ENCODE results near the gene GRK3.

Gene GRK3

GRCh38 chr22:25764270-25765015 is 200.0 kb downstream of the GRK3 start:
- DNase-seq = no peak

GRCh38 chr22:25765016-25765367 is 200.5 kb downstream of the GRK3 start:
- DNase-seq = no peak

- no peak for DNase-seq
Measured at GRCh38 chr22:25765801-25766200, 201.3 kb downstream of the GRK3 start.

- DNase-seq = no peak
Measured at GRCh38 chr22:25766418-25766817, 201.9 kb downstream of the GRK3 start.

GRCh38 chr22:25770333-25770732 is 205.9 kb downstream of the GRK3 start:
- no peak for DNase-seq

- DNase-seq = no peak
Measured at GRCh38 chr22:25772288-25772687, 207.8 kb downstream of the GRK3 start.

GRCh38 chr22:25774575-25775026 is 210.1 kb downstream of the GRK3 start:
- DNase-seq = no peak

GRCh38 chr22:25775531-25775930 is 211.1 kb downstream of the GRK3 start:
- DNase-seq = no peak

GRCh38 chr22:25777411-25777810 is 212.9 kb downstream of the GRK3 start:
- DNase-seq = no peak

GRCh38 chr22:25777870-25778269 is 213.4 kb downstream of the GRK3 start:
- DNase-seq = no peak

Data from activated CD4-positive, CD25-positive, alpha-beta regulatory T cell (primary cell).